Uterus (tissue), 2 donors: ENCODE results near the gene CFAP251.

ENCODE experiments used
- POLR2A ChIP-seq, 2 donors: fragments of 450-650 bp; IDR thresholded peaks; one replicate each; pipeline ENCODE4 v1.6.1; 2016; ENCODE audit warnings: antibody characterized with exemption in 2 of 2, mild to moderate bottlenecking in 1 of 2, moderate library complexity in 1 of 2
- TF ChIP-seq, protein P1 (sequence below), 4 experiments: fragments of 200-600 bp in 2 of 4; fragments of 450-650 bp in 2 of 4; sonication (generic) in 2 of 4; IDR thresholded peaks; one replicate each; pipeline ENCODE4 v1.5.1; 2016 to 2019; ENCODE audit warnings: antibody characterized with exemption in 4 of 4, mild to moderate bottlenecking in 2 of 4, moderate library complexity in 1 of 4

DNA sequence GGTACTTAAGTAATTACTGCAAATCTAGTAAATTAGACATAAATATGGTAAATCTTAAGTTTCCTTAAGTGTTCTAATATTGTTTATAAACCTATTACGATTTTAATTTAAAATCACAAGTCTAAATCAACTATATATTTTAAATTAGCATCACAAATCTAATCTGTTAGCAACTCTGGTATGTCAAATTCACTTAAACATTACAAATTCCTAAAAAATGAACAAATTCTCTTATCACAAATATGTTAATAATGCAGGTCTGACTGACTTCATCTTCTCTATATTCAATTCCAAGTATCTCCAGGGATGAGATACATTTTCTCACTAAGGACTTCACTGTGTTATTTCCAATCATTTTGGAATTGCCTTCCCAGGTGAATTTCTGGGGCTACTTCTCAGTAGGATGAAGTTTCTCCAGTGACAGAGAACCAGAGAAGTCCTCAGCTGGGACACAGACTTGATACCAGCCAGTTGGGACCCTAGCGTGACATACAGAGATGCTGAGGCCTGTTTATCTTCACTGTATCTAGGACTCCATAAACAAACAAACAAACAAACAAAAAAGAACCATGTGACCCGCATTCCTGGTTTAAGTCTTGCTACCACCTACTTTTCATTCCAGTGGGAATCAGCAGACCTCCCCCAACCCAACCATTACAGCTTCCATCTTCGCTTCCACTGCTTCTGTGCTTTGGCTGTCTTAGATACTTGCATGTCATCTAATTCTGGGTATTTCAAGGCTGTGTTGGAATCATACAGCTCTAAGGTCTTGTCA lies 21.8 kb downstream of the CFAP251 start:
- TF ChIP-seq, protein P1, sequence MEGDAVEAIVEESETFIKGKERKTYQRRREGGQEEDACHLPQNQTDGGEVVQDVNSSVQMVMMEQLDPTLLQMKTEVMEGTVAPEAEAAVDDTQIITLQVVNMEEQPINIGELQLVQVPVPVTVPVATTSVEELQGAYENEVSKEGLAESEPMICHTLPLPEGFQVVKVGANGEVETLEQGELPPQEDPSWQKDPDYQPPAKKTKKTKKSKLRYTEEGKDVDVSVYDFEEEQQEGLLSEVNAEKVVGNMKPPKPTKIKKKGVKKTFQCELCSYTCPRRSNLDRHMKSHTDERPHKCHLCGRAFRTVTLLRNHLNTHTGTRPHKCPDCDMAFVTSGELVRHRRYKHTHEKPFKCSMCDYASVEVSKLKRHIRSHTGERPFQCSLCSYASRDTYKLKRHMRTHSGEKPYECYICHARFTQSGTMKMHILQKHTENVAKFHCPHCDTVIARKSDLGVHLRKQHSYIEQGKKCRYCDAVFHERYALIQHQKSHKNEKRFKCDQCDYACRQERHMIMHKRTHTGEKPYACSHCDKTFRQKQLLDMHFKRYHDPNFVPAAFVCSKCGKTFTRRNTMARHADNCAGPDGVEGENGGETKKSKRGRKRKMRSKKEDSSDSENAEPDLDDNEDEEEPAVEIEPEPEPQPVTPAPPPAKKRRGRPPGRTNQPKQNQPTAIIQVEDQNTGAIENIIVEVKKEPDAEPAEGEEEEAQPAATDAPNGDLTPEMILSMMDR (IDR thresholded peaks at IDR 0.05): no peak
- no peak for TF ChIP-seq POLR2A (IDR thresholded peaks at IDR 0.05)
